ENCODE results near the gene PLEKHA4. TPM values are rescaled to one million over a fixed set of nuclear protein-coding genes. Genes with fewer than 3 reads are reported as not detected.
A peak's percentile ranks its signal among the peaks of the same experiment; 100 is the strongest.
"Not testable (repeated sequence)": the region's sequence is repeated elsewhere in the genome, so short reads cannot be mapped to it uniquely, and the experiment has no call there.

PLEKHA4 gene
- total RNA-seq, 1 experiment from 2014 or later = 11.5 TPM

- in situ Hi-C loops (cut with HindIII; ENCODE audit: low pct_unique_long_range_greater_than_20kb, low sequenced_read_pairs) = no loop called here
These were observed 56.1 kb downstream of the PLEKHA4 start for GRCh38 chr19:48812094-48812929.

GRCh38 chr19:48810151-48810550 lies 58.3 kb downstream of the PLEKHA4 start:
- no peak for DNase-seq (ENCODE audit: low read depth)
- in situ Hi-C loops (cut with HindIII; ENCODE audit: low pct_unique_long_range_greater_than_20kb, low sequenced_read_pairs) = no loop called here

More at GRCh38 chr19:48812094-48812929, 56.1 kb downstream of the PLEKHA4 start:
- peak; percentile 76 for DNase-seq (ENCODE audit: low read depth)

DNA sequence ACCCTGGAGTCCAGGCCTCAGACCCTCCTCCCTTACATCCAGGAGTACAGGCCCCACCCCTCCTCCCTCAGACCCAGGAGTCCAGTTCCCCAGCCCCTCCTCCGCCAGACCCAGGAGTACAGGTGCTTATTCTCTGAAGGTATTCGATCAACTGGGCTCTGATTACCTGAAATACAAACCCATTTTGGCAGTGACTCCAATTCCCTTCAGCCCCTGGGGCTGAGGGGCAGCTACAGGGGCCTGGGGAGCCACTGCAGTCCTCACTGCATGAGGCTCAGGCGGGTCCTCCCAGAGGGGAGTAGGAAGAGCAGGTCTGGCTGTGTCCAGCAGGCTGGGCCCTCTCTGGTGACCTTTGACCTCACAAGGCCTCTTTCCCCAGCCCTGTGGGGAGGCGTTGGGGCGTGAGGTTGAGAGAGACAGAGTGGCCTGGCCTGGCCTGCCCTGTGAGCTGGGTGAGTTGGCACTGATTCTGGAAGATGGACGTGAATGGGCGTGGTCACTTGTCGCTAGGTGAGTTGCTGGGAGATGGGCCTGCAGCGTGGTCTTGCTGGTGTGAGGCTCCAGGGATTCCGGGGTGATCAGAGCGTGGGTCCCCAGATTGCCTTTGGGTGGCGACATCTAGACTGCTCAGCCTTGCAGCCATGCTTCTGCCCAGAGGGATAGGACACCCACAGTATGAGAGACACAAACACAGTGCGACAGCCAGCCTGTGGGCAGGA lies 60.7 kb downstream of the PLEKHA4 start:
- in situ Hi-C loops (cut with HindIII; ENCODE audit: low pct_unique_long_range_greater_than_20kb, low sequenced_read_pairs) = no loop called here

DNA sequence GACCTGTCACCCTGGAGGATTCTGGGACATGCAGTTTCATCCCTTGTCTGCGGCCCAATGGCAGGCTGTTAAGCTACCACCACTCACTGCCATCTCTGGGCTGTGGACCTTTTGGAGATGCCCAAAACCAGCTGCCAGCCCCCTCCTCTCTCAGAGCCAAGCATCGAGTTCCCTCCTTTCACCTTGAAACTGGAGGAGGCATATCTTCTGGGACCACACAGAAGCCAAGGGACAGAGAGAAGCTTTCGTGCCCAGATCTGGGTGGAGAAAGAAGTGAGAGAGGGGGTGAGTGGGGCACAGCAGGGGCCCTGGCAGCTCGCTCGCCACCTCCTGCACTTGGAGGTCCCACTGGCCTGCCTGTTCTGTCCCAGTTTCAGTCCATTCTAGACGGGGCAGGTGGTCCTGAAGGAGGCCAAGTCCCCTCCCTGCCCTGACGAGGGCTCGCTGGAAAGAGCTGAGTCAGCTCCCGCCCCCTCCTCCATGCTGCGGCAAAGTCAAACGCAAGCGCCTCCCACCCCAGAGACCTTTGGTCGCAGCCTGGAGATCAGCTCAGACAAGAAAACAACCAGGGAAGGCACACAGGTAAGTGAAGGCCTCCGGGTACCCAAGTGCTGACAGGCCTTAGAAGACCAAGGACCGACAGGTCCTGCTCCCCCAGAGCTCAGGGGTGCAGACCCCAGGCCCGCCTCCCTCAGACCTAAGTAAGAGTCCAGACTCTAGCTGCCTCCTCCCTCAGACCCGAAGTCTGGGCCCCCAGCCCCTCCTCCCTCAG lies 61.4 kb downstream of the PLEKHA4 start:
- peak; percentile 30 for DNase-seq (ENCODE audit: low read depth)
- in situ Hi-C loops (cut with HindIII; ENCODE audit: low pct_unique_long_range_greater_than_20kb, low sequenced_read_pairs) = no loop called here

More for the DNA sequence above, 60.7 kb downstream of the PLEKHA4 start:
- peak; percentile 35 for DNase-seq (ENCODE audit: low read depth)

DNA sequence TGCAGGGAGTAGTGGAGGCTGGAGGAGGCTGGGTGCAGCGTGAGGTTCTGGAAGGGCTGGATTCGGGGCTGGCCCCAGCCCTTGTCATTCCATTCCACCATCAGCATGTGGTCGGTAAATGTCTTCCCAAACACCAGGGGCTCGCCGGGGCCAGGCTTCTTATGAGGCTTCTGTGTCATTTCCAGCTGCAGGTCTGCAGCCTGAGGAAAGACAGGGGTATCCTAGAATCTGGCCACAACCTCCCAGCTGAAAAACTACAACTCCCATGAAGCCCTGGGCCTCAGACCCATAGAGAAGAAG lies 61.9 kb downstream of the PLEKHA4 start:
- no peak for DNase-seq (ENCODE audit: low read depth)
- in situ Hi-C loops (cut with HindIII; ENCODE audit: low pct_unique_long_range_greater_than_20kb, low sequenced_read_pairs) = no loop called here

DNA sequence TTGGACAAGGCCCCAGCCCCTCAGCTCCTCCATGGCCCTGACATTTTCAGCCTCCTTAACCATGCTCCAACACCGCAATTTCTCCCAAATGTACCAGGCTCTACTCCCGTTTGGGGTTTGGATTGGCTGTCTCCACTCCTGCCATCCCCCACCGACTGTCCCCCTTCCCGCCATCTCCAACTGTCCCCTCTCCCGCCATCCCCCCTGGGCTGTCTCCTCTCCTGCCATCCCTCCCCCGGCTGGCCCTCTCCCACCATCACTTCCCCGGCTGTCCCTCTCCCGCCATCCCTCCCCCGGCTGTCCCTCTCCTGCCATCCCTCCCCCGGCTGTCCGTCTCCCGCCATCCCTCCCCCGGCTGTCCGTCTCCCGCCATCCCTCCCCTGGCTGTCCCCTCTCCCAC lies 63.0 kb downstream of the PLEKHA4 start:
- in situ Hi-C loops (cut with HindIII; ENCODE audit: low pct_unique_long_range_greater_than_20kb, low sequenced_read_pairs) = no loop called here
- no peak for DNase-seq (ENCODE audit: low read depth)

GRCh38 chr19:48804496-48804895 lies 63.9 kb downstream of the PLEKHA4 start:
- no peak for DNase-seq (ENCODE audit: low read depth)
- in situ Hi-C loops (cut with HindIII; ENCODE audit: low pct_unique_long_range_greater_than_20kb, low sequenced_read_pairs) = no loop called here

GRCh38 chr19:48802623-48803022 lies 65.8 kb downstream of the PLEKHA4 start:
- no peak for DNase-seq (ENCODE audit: low read depth)
- in situ Hi-C loops (cut with HindIII; ENCODE audit: low pct_unique_long_range_greater_than_20kb, low sequenced_read_pairs) = no loop called here

GRCh38 chr19:48799358-48800300 lies 68.8 kb downstream of the PLEKHA4 start:
- DNase-seq (ENCODE audit: low read depth) = no peak
- in situ Hi-C loops (cut with HindIII; ENCODE audit: low pct_unique_long_range_greater_than_20kb, low sequenced_read_pairs) = no loop called here

GRCh38 chr19:48798937-48799336 lies 69.5 kb downstream of the PLEKHA4 start:
- in situ Hi-C loops (cut with HindIII; ENCODE audit: low pct_unique_long_range_greater_than_20kb, low sequenced_read_pairs) = no loop called here
- no peak for DNase-seq (ENCODE audit: low read depth)

DNA sequence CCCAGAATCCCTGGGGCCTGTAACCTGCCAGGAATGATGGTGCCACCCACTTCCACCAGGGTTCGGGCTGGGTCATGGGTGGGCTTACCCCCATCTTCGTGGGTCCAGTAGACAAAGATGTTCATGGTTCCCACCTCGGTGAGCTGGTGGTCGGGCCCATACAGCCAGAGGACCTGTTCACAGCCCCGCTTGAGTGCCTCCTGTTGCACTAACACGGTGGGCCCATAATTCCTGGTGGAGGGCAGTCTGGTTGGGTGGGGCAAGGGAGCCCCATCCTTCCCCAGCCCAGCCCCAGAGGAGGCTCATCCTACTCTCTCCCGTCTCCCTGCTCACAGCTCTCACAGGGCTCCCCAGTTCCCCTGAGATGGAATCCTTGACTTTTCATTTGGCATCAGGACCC lies 71.3 kb downstream of the PLEKHA4 start:
- in situ Hi-C loops (cut with HindIII; ENCODE audit: low pct_unique_long_range_greater_than_20kb, low sequenced_read_pairs) = no loop called here
- no peak for DNase-seq (ENCODE audit: low read depth)

- DNase-seq (ENCODE audit: low read depth) = no peak
- in situ Hi-C loops (cut with HindIII; ENCODE audit: low pct_unique_long_range_greater_than_20kb, low sequenced_read_pairs) = no loop called here
These were observed 71.9 kb downstream of the PLEKHA4 start for GRCh38 chr19:48796298-48797083.

DNA sequence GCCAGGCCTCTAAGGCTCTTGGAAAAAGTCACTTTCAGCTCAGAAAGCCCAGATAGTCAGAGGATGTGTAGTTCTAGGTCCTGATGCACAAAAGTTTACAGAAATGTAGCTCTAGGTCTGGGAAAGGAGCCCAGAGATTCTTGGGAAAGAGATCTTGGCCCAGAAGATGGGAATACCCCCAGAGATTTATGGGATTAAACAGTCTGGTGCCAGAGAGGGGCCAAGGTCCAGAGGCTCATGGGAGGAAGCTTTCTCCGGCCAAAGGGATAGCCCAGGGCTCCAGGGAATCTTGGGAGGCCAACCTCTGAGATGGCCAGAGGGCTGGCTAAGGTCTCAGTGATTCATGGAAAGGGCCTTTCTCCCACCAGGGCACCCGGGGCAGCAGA lies 72.7 kb downstream of the PLEKHA4 start:
- DNase-seq (ENCODE audit: low read depth) = no peak
- in situ Hi-C loops (cut with HindIII; ENCODE audit: low pct_unique_long_range_greater_than_20kb, low sequenced_read_pairs) = no loop called here

- in situ Hi-C loops (cut with HindIII; ENCODE audit: low pct_unique_long_range_greater_than_20kb, low sequenced_read_pairs) = no loop called here
- DNase-seq (ENCODE audit: low read depth) = peak; percentile 92
These were observed 73.2 kb downstream of the PLEKHA4 start for GRCh38 chr19:48795055-48795684.

DNA sequence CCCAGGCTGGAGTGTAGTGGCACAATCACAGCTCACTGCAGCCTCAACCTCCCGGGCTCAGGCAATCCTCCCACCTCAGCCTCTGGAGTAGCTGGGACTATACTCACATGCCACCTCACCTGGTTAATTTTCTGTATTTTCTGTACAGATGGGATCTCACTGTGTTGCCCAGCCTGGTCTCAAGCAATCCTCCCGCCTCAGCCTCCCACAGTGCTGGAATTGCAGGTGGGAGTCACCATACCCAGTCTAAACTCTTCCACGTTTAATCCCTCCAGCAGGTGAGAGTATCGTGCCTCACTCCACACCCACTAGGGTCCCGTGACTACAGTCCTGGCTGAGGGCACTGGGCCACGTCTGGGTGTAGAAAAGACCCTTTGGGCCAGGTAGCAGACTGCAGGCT lies 74.1 kb downstream of the PLEKHA4 start:
- in situ Hi-C loops (cut with HindIII; ENCODE audit: low pct_unique_long_range_greater_than_20kb, low sequenced_read_pairs) = no loop called here
- DNase-seq (ENCODE audit: low read depth) = no peak

DNA sequence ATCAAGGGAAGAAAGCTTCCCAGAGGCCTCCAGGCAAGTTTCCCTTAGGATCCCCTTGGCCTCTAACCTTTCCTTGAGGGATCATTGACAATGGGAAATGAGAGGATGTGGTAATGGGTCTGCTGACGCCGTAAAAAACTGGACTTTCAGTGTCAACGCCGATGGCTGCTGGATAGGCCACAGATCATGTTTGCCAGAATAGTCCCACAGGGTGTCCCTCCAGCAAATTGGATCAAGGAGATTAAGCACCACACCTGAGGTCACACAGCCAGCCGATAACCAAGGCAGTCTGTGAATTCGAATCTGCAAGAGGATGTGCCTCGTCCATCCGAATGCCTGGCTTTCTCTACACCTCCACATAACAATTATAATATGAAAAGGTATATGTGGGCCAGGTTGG lies 75.1 kb downstream of the PLEKHA4 start:
- DNase-seq (ENCODE audit: low read depth) = no peak
- in situ Hi-C loops (cut with HindIII; ENCODE audit: low pct_unique_long_range_greater_than_20kb, low sequenced_read_pairs) = no loop called here

DNA sequence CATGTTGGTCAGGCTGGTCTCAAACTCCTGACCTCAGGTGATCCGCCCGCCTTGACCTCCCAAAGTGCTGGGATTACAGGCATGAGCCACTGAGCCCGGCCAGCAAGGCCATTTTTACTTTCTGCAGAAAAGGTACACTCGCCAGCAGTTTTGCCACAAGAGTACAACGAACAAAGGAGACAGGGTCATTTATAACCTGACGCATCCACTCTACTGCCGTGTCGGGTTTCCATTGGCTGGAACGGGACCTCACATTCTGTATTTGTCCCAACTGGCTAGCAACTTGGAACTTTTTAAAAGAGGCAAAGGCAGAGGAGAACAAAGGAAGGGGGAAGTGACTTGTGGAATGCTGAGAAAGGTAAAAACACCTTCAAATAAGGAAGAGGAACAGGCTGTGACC lies 81.1 kb downstream of the PLEKHA4 start:
- in situ Hi-C loops (cut with HindIII; ENCODE audit: low pct_unique_long_range_greater_than_20kb, low sequenced_read_pairs) = not testable (repeated sequence)

More for the DNA sequence above, 81.1 kb downstream of the PLEKHA4 start:
- DNase-seq (ENCODE audit: low read depth) = not testable (repeated sequence)

Measured in Caki2 (cell line).